SJSA1 (cell line): ENCODE measurements around the gene PLA2G10. TPM values are rescaled to one million over a fixed set of nuclear protein-coding genes. Genes with fewer than 3 reads are reported as not detected.

Source experiments
- total RNA-seq: library from RNA; depleted of rRNA; stranded (reverse); fragments of >200 nt; shearing (Covaris generic); gene quantifications from 2 replicates; pipeline ENCODE4 v1.2.3, GENCODE V29; 2014; rRNA removed

Gene PLA2G10
- total RNA-seq, 1 experiment from 2014 or later, result not detected

Other genes starting within 250 kb of the PLA2G10 start
- 26.3 and 38.3 TPM in 2 replicates for gene PARN, start 64.0 kb downstream of the PLA2G10 start, total RNA-seq
- 61.7 and 83.0 TPM in 2 replicates for gene BFAR, start 61.4 kb downstream of the PLA2G10 start, total RNA-seq
- 0.13 TPM in 1 of 2 replicates, not detected in the other for gene NPIPA3, start 9.1 kb upstream of the PLA2G10 start, total RNA-seq
- gene NPIPA2, start 48.2 kb upstream of the PLA2G10 start, total RNA-seq, result 0.13 TPM in 1 of 2 replicates, not detected in the other
- gene NOMO1, start 139.4 kb upstream of the PLA2G10 start, total RNA-seq, result 143 and 191 TPM in 2 replicates
- gene NPIPA1, start 243.1 kb upstream of the PLA2G10 start, total RNA-seq, result 7.3 and 14.9 TPM in 2 replicates